ENCODE data around the gene CCDC171.

- no peak for TF ChIP-seq CTCF (conservative IDR thresholded peaks at IDR 0.05)
- TF ChIP-seq EZH2 (IDR thresholded peaks at IDR 0.05; ENCODE audit: low read depth) = no peak
Observed at GRCh38 chr9:15541872-15542271, 11.0 kb upstream of the CCDC171 start.

Measured in PC-9 (cell line).